OCI-LY7 (cell line): ENCODE data around the gene ZNF837.

Experiments used
- EZH2phosphoT487 ChIP-seq: fragments of 200-600 bp; sonication (generic); IDR thresholded peaks from 2 replicates; pipeline ENCODE4 v1.6.1; 2018; ENCODE audit warnings: low read depth, borderline replicate concordance, mild to moderate bottlenecking, mixed run types, antibody characterized with exemption, low read length, moderate library complexity, mixed read lengths
- TF ChIP-seq, protein P1 (sequence below): fragments of 200-600 bp; sonication (generic); conservative IDR thresholded peaks from 2 replicates; pipeline ENCODE4 v1.5.1; 2014; ENCODE audit warnings: mild to moderate bottlenecking, antibody characterized with exemption, low read length, moderate library complexity, mixed read lengths

DNA sequence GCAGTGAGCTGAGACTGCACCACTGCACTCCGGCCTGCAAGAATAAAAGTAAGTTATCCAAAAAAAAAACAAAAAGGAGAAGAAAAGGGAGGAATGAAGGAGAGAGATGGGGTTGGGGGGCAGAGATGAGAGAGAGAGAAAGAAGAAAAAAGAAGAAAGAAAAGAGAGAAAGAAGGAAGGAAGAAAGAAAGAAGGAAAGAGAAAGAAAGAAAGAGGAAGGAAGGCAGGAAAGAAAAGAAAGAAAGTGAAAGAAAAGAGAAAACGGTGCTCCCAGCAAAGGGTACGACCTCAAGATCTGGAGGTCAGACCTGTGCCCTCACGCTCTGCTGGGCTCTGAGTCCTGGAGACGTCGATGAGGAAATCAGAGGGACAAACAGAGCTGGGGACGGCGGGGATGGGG is 31.2 kb downstream of the ZNF837 start:
- TF ChIP-seq, protein P1, sequence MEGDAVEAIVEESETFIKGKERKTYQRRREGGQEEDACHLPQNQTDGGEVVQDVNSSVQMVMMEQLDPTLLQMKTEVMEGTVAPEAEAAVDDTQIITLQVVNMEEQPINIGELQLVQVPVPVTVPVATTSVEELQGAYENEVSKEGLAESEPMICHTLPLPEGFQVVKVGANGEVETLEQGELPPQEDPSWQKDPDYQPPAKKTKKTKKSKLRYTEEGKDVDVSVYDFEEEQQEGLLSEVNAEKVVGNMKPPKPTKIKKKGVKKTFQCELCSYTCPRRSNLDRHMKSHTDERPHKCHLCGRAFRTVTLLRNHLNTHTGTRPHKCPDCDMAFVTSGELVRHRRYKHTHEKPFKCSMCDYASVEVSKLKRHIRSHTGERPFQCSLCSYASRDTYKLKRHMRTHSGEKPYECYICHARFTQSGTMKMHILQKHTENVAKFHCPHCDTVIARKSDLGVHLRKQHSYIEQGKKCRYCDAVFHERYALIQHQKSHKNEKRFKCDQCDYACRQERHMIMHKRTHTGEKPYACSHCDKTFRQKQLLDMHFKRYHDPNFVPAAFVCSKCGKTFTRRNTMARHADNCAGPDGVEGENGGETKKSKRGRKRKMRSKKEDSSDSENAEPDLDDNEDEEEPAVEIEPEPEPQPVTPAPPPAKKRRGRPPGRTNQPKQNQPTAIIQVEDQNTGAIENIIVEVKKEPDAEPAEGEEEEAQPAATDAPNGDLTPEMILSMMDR, result no peak
- no peak for TF ChIP-seq EZH2phosphoT487
